Measurements from ENCODE around the gene TUBGCP3. TPM values are rescaled to one million over a fixed set of nuclear protein-coding genes. Genes with fewer than 3 reads are reported as not detected.

Gene TUBGCP3, protein sequence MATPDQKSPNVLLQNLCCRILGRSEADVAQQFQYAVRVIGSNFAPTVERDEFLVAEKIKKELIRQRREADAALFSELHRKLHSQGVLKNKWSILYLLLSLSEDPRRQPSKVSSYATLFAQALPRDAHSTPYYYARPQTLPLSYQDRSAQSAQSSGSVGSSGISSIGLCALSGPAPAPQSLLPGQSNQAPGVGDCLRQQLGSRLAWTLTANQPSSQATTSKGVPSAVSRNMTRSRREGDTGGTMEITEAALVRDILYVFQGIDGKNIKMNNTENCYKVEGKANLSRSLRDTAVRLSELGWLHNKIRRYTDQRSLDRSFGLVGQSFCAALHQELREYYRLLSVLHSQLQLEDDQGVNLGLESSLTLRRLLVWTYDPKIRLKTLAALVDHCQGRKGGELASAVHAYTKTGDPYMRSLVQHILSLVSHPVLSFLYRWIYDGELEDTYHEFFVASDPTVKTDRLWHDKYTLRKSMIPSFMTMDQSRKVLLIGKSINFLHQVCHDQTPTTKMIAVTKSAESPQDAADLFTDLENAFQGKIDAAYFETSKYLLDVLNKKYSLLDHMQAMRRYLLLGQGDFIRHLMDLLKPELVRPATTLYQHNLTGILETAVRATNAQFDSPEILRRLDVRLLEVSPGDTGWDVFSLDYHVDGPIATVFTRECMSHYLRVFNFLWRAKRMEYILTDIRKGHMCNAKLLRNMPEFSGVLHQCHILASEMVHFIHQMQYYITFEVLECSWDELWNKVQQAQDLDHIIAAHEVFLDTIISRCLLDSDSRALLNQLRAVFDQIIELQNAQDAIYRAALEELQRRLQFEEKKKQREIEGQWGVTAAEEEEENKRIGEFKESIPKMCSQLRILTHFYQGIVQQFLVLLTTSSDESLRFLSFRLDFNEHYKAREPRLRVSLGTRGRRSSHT
- total RNA-seq: 10 to 100 TPM in 1 of 2 donors, 1 to 10 TPM in 1; 9.8 to 14.7 TPM

DNA sequence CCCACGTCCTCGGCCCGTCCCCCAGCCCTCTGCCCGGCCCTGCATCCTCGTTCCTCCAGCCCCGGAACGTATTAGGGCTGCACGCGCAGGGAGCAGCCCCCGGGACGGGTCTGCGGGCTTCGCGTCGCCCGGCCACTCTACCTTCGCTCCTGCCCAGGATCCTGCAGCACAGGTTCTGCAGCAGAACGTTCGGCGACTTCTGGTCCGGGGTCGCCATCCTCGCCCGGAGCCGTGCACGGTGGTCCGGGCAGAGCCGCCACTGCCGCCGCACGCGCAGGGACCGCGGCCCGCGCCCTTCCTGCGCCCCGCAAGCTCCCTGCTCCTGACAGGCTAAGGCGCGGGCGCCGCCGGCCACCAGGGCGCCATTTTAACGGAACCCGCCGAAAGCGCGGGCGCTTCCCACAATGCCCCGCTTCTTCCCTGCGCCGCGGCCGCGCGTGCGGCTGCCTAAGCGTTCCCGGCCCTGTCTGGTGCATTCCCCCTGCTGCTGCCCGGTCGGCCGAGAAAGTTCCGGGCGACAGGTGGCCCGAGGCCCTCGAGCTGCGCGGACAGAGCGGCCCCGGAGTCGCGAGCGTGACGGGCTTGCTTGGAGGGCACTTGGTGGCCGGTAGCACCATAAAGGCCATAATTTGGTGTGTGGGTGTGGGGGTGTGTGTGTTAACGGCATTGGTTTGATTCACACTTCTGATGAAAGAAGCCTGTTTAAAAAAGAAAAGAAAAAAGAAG lies at the start of gene TUBGCP3:
TUBGCP3 (minus strand) TSS at position 390 of the 726 bp plus-strand sequence; CDS start at position 217, 173 bp downstream.
- no peaks in the 10 kb centered on the region for H3K27me3 ChIP-seq
- no peaks in the 10 kb centered on the region for H3K36me3 ChIP-seq
- peak within 1 kb of the TSS; percentile 59 to 72 for H3K4me3 ChIP-seq
- H3K9me3 ChIP-seq: no peaks in the 10 kb centered on the region
- H3K27ac ChIP-seq: peak within 1 kb of the TSS; percentile 86 to 94
- H3K4me1 ChIP-seq: peaks cover 0 to 24% of the 10 kb centered on the region in 2 donors
- DNase-seq (ENCODE audit: low spot score): peak; percentile 79
- TF ChIP-seq, protein P1, sequence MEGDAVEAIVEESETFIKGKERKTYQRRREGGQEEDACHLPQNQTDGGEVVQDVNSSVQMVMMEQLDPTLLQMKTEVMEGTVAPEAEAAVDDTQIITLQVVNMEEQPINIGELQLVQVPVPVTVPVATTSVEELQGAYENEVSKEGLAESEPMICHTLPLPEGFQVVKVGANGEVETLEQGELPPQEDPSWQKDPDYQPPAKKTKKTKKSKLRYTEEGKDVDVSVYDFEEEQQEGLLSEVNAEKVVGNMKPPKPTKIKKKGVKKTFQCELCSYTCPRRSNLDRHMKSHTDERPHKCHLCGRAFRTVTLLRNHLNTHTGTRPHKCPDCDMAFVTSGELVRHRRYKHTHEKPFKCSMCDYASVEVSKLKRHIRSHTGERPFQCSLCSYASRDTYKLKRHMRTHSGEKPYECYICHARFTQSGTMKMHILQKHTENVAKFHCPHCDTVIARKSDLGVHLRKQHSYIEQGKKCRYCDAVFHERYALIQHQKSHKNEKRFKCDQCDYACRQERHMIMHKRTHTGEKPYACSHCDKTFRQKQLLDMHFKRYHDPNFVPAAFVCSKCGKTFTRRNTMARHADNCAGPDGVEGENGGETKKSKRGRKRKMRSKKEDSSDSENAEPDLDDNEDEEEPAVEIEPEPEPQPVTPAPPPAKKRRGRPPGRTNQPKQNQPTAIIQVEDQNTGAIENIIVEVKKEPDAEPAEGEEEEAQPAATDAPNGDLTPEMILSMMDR (IDR thresholded peaks at IDR 0.05): peak in 1 of 2 donors; percentile 35

DNA sequence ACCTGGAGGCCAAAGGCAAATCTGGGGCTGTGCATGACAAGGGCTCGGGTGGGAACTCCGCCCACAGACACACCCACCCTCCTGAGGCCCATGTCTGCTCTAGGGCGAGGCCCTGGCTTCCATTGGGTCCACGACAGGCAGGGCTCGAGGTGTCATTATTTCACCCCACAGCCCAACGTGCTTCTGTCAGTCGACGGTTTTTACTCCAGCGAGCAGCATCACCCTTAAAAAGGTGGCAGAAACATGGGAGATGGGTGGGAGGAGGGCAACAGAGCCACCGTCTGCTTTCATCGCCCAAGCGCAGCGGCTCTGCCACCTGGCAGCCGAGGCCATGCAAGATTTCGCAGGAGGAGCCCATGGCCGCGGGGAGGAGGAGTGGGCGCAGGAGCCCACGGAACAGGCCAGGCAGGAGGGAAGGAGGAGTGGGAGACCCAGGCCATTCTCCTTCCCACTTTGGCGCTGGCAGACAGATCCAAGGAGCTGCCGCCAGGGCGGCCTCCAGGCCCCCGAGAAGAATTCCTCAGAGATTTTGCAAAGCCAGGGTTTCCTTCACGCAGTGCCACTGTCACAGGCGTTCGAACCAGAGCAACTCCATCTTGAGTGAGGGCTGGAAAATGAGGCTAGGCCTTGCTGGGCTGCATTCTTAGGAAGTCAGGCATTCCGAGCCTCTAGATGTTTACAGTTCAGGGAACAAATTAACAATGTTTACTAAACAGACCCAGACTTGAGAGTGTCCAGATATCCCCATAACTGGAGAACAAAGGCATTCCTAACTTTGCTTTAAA lies 49.3 kb upstream of the TUBGCP3 start:
- Histone ChIP-seq H3K4me1 (no peaks in the 10 kb centered on the region), H3K27ac (no peak overlapping the region), H3K27me3 (peaks cover 0 to 3% of the 10 kb centered on the region in 2 donors), H3K9me3 (no peaks in the 10 kb centered on the region), H3K36me3 (no peaks in the 10 kb centered on the region), H3K4me3 (no peak overlapping the region)
- DNase-seq (ENCODE audit: low spot score): no peak
- TF ChIP-seq, protein P1 (IDR thresholded peaks at IDR 0.05): no peak

DNA sequence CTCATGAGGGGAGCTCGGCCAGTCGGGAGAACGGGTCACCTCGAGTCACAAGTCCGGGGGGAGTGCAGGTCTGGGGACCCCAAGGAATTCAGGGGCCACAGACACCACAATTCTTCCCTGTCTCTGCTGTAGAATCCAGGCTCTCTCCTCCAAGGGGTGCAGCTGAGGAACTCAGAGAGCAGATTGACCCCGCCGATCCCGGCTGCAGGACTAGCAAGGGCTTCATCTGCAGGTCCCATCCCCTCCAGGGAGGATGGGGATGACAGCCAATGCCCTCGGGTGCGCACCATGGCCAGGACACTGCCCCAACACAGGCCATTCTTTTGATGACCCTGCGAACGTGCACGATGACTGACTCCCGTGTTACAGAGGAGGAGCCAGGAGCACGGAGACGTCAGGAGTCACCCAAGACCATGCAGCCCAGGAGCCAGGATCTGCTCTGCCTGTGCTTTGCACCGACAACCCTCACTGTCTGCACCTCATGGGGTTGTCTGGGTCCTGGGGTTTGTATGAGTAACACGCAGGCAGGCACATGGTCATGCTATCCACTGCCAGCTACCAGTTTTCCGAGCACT lies 48.5 kb upstream of the TUBGCP3 start:
- Histone ChIP-seq H3K27ac (no peak overlapping the region), H3K9me3 (no peaks in the 10 kb centered on the region), H3K36me3 (no peaks in the 10 kb centered on the region), H3K4me1 (no peaks in the 10 kb centered on the region), H3K4me3 (no peak overlapping the region), H3K27me3 (peaks cover 0 to 3% of the 10 kb centered on the region in 2 donors)
- TF ChIP-seq, protein P1 (IDR thresholded peaks at IDR 0.05): no peak
- no peak for DNase-seq (ENCODE audit: low spot score)

DNA sequence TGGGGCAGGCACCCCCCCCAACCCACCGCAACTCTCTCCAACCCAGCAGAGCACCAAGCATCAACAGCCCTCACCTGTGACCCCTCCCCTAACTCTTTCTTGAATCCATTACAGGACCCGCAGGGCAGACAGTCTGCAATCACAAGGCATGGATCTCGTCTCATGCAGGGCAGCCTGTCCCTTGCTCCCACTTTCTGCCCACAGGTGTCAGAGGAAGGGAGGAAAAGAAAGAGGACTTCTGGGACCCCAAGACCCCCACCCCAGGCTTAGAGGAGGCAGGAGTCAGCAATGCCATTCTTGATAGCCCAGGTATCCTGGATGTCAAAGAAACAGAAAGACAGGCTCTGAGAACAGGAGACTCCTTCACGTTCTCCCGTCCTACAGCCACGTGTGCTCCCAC lies 47.4 kb upstream of the TUBGCP3 start:
- H3K36me3 ChIP-seq: no peaks in the 10 kb centered on the region
- TF ChIP-seq, protein P1 (IDR thresholded peaks at IDR 0.05): no peak
- H3K27ac ChIP-seq: no peak overlapping the region
- H3K9me3 ChIP-seq: no peaks in the 10 kb centered on the region
- H3K27me3 ChIP-seq: peaks cover 0 to 3% of the 10 kb centered on the region in 2 donors
- no peaks in the 10 kb centered on the region for H3K4me1 ChIP-seq
- DNase-seq (ENCODE audit: low spot score): no peak
- no peak overlapping the region for H3K4me3 ChIP-seq

Measured in right atrium auricular region (tissue), 2 donors.